Panc1 (cell line): Measurements from ENCODE around the gene KRT38. TPM values are rescaled to one million over a fixed set of nuclear protein-coding genes. Genes with fewer than 3 reads are reported as not detected.

Experiments
- ATAC-seq: fragments of 200-7000 bp; cut with Tn5 transposase; 2 replicates; pipeline ENCODE4 v1.9.1; 2020; ENCODE audit warnings: mild to moderate bottlenecking, moderate library complexity
- BruUV-seq: library from RNA; stranded (reverse); fragments of 400-500 nt; replicated peaks from 2 replicates; lab custom pipeline; 2021; lab: Mats Ljungman, UMichigan
- CTCF ChIA-PET: fragments of 300-600 bp; sonication (Branson Sonifier 250); formaldehyde crosslinking; loops from one replicate; lab custom pipeline; 2022; ENCODE audit warnings: antibody characterized with exemption; lab: Charles Lee
- POLR2A ChIA-PET: fragments of 300-600 bp; sonication (Branson Sonifier 250); formaldehyde crosslinking; loops from one replicate; lab custom pipeline; 2022; ENCODE audit warnings: antibody characterized with exemption; lab: Charles Lee
- DNase-seq: peaks from one replicate; pipeline ENCODE4 v3.0.0-alpha.2; 2010; ENCODE audit warnings: low read depth, low spot score
- H3K27ac ChIP-seq: 2 replicates; pipeline ENCODE4 v1.5.1; 2011; ENCODE audit warnings: mild to moderate bottlenecking, low read length, inconsistent platforms
- H3K27me3 ChIP-seq: fragments of 200-500 bp; sonication (Bioruptor generic); 2 replicates; pipeline ENCODE4 v1.6.0; 2014; ENCODE audit warnings: low read length, inconsistent platforms; ENCODE audit not compliant: control insufficient read depth, insufficient read depth
- H3K36me3 ChIP-seq: fragments of 200-500 bp; sonication (Bioruptor generic); 2 replicates; pipeline ENCODE4 v1.5.1; 2014; ENCODE audit warnings: inconsistent platforms, mild to moderate bottlenecking, low read length, moderate library complexity; ENCODE audit not compliant: control insufficient read depth, insufficient read depth
- H3K4me1 ChIP-seq: 2 replicates; pipeline ENCODE4 v1.5.1; 2011; ENCODE audit warnings: inconsistent platforms, mild to moderate bottlenecking, low read length, moderate library complexity; ENCODE audit not compliant: control insufficient read depth, insufficient read depth
- H3K4me3 ChIP-seq, 2 experiments: 2 replicates each; pipeline ENCODE4 v1.5.1; 2011 to 2012; ENCODE audit warnings: low read depth in 2 of 2, low read length in 2 of 2, mild to moderate bottlenecking in 2 of 2, inconsistent platforms in 1 of 2, moderate library complexity in 1 of 2
- H3K9me3 ChIP-seq: fragments of 200-500 bp; sonication (Bioruptor generic); 2 replicates; pipeline ENCODE4 v1.5.1; 2014; ENCODE audit warnings: low read depth, mild to moderate bottlenecking, inconsistent platforms, low read length, moderate library complexity; ENCODE audit not compliant: control insufficient read depth, insufficient read depth
- POLR2AphosphoS5 ChIP-seq: IDR thresholded peaks from 2 replicates; pipeline ENCODE4 v1.6.1; 2012; ENCODE audit warnings: mild to moderate bottlenecking, low read depth, low read length, moderate library complexity
- SIN3A ChIP-seq: IDR thresholded peaks from 2 replicates; pipeline ENCODE4 v1.6.1; 2012; ENCODE audit warnings: low read depth, mild to moderate bottlenecking, low read length, moderate library complexity, borderline replicate concordance; ENCODE audit not compliant: insufficient read depth
- TCF7L2 ChIP-seq: IDR thresholded peaks from 2 replicates; pipeline ENCODE4 v1.6.1; 2011; ENCODE audit warnings: mild to moderate bottlenecking, low read depth, low read length, inconsistent platforms
- in situ Hi-C: cut with HindIII; loops from 2 replicates; pipeline ENCODE4 v1.10.0; 2016; ENCODE audit warnings: low sequenced_read_pairs, low pct_unique_long_range_greater_than_20kb
- intact Hi-C: fragments of 100-400 bp; cut with micrococcal nuclease; formaldehyde crosslinking; loops from one replicate; pipeline ENCODE4 v1.10.0; 2022; ENCODE audit not compliant: unreplicated experiment
- total RNA-seq: library from RNA; stranded (reverse); gene quantifications from one replicate; pipeline ENCODE4 v1.2.1, GENCODE V29; 2021; ENCODE audit not compliant: unreplicated experiment
- TF ChIP-seq, protein P1 (sequence below), 2 experiments: IDR thresholded peaks; 2 replicates each; pipeline ENCODE4 v1.6.1; 2011 to 2012; ENCODE audit warnings: low read depth in 2 of 2, control low read depth in 1 of 2, low read length in 1 of 2, mild to moderate bottlenecking in 1 of 2, moderate library complexity in 1 of 2; ENCODE audit not compliant: insufficient read depth in 1 of 2
- TF ChIP-seq, protein P2 (sequence below): fragments of 450-650 bp; IDR thresholded peaks from 2 replicates; pipeline ENCODE4 v1.5.1; 2017; ENCODE audit warnings: mild to moderate bottlenecking

Gene KRT38
- total RNA-seq, 1 experiment from 2014 or later, result not detected

DNA sequence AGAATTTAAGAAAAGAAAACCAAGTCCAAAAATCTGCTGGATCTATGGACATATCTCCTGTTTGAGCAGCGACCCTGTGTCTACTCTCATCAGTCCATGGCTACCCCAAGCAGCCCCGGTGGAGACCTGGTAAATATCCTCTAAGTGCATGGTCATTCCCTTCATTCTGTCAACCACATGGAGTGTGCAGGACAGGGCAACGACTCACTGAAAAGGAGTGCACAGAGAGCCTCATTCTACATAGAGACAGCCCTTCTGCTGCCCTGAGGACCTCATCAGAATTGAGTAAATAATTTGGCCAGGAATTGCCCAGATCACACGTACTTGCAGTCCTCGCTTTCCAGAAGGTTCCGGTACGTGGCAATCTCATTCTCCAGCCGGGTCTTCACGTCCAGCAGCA is 3.0 kb downstream of the KRT38 start:
- DNase-seq, result no peak
- ChIA-PET CTCF (no interaction called here), POLR2A (no interaction called here)
- ATAC-seq, result no peak
- no peaks in the 10 kb centered on the region for H3K4me1 ChIP-seq
- no peak overlapping the region for H3K4me3 ChIP-seq
- no TSS peak for BruUV-seq
- TF ChIP-seq, protein P1, sequence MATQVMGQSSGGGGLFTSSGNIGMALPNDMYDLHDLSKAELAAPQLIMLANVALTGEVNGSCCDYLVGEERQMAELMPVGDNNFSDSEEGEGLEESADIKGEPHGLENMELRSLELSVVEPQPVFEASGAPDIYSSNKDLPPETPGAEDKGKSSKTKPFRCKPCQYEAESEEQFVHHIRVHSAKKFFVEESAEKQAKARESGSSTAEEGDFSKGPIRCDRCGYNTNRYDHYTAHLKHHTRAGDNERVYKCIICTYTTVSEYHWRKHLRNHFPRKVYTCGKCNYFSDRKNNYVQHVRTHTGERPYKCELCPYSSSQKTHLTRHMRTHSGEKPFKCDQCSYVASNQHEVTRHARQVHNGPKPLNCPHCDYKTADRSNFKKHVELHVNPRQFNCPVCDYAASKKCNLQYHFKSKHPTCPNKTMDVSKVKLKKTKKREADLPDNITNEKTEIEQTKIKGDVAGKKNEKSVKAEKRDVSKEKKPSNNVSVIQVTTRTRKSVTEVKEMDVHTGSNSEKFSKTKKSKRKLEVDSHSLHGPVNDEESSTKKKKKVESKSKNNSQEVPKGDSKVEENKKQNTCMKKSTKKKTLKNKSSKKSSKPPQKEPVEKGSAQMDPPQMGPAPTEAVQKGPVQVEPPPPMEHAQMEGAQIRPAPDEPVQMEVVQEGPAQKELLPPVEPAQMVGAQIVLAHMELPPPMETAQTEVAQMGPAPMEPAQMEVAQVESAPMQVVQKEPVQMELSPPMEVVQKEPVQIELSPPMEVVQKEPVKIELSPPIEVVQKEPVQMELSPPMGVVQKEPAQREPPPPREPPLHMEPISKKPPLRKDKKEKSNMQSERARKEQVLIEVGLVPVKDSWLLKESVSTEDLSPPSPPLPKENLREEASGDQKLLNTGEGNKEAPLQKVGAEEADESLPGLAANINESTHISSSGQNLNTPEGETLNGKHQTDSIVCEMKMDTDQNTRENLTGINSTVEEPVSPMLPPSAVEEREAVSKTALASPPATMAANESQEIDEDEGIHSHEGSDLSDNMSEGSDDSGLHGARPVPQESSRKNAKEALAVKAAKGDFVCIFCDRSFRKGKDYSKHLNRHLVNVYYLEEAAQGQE (IDR thresholded peaks at IDR 0.05; ENCODE audit: insufficient read depth in 1 of 2, low read depth in 2 of 2, low read length in 1 of 2), result no peak
- TF ChIP-seq SIN3A (no peak), TCF7L2 (no peak)
- H3K27ac ChIP-seq, result no peak overlapping the region
- no peaks in the 10 kb centered on the region for H3K9me3 ChIP-seq
- intact Hi-C loops (no loop called here), in situ Hi-C loops (no loop called here)
- no peaks in the 10 kb centered on the region for H3K36me3 ChIP-seq
- no peaks in the 10 kb centered on the region for H3K27me3 ChIP-seq

DNA sequence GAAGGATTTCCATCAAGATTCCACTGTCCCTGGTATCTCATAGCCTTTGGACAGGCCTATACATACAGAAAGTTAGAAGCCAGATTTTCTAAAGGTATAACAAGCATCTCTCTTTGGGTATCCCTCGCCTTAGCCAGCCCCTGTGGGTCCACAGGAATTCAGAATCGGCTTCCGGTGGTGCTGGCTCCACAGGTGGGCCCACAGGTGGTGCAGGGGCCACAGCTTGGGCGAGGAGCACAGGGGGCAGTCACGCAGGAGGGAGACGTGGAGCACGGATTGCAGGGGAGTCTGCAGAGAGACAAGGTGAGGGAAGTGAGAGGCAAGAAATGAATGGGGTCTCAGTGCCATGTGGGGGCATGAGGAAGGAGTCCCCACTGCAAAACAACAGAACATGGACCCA is 3.5 kb downstream of the KRT38 start:
- intact Hi-C loops (no loop called here), in situ Hi-C loops (no loop called here)
- no peaks in the 10 kb centered on the region for H3K36me3 ChIP-seq
- H3K27me3 ChIP-seq, result no peaks in the 10 kb centered on the region
- ChIA-PET CTCF (no interaction called here), POLR2A (no interaction called here)
- DNase-seq (no peak), ATAC-seq (no peak)
- BruUV-seq, result no TSS peak
- no peaks in the 10 kb centered on the region for H3K4me1 ChIP-seq
- no peak overlapping the region for H3K27ac ChIP-seq
- no peaks in the 10 kb centered on the region for H3K9me3 ChIP-seq
- TF ChIP-seq SIN3A, result no peak
- TF ChIP-seq POLR2AphosphoS5, result no peak
- TF ChIP-seq, protein P2, sequence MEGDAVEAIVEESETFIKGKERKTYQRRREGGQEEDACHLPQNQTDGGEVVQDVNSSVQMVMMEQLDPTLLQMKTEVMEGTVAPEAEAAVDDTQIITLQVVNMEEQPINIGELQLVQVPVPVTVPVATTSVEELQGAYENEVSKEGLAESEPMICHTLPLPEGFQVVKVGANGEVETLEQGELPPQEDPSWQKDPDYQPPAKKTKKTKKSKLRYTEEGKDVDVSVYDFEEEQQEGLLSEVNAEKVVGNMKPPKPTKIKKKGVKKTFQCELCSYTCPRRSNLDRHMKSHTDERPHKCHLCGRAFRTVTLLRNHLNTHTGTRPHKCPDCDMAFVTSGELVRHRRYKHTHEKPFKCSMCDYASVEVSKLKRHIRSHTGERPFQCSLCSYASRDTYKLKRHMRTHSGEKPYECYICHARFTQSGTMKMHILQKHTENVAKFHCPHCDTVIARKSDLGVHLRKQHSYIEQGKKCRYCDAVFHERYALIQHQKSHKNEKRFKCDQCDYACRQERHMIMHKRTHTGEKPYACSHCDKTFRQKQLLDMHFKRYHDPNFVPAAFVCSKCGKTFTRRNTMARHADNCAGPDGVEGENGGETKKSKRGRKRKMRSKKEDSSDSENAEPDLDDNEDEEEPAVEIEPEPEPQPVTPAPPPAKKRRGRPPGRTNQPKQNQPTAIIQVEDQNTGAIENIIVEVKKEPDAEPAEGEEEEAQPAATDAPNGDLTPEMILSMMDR, result no peak
- TF ChIP-seq TCF7L2, result no peak
- TF ChIP-seq, protein P1 (IDR thresholded peaks at IDR 0.05; ENCODE audit: insufficient read depth in 1 of 2, low read depth in 2 of 2, low read length in 1 of 2), result no peak
- H3K4me3 ChIP-seq, result no peak overlapping the region
